ENCODE measurements around the gene CASP12.

The CASP12 gene

DNA sequence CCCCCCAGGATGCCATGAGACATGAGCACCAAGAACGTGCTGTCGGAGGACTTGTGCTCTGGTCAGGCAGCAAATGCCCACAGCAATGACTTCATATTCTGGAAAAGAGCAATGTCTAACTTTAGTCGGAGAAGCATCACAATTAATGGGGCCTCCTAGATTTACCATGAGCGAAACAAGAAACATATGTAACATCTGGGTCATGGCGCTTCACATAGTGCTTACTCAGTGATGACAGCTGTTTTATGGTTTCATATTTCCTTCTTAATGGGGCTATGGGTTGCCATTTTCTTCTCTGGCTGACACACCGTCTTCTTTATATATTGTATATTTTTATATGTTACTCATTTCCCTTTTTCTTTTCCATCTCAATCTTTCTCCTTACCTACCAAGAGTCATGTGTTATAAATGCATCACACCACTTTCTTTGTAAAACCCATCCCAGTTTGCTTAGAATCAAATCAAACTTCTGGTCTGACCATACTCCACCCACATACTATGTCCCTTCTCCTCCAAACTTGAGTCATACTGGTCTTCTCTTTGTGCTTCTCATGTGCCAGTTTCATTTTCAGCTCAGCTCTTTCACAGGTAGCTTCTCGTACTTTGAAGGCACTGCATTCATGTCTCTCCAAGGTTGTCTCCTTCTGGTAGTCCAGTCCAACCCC is 9.4 kb upstream of the CASP12 start:
- Mint-ChIP-seq H3K4me1 (ENCODE audit: low read depth) (peaks cover 34% of the 10 kb centered on the region), H3K4me3 (peak overlapping the region; percentile 19), H3K27ac (no peak overlapping the region), H3K27me3 (no peaks in the 10 kb centered on the region), H3K36me3 (ENCODE audit: low read depth) (peaks cover 27% of the 10 kb centered on the region), H3K9me3 (peaks cover 4% of the 10 kb centered on the region)

DNA sequence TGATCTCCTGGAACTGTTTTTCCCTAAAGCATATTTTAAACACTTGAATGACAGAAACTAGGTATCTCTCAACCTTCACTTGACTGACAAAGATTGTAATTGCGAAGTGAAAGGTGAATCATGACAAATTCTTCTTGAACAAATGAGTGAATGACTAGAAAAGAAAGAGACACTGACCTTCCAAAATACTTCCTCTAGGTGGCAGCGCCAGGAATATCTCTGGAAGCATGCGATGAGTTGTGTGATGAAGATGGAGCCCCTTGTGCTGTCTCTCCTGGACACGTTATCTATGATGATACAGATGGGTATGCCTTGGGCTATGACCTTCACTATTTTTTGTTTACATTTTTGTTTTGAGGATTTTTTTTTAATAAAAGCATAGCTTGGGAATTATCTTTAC is 7.0 kb upstream of the CASP12 start:
- no peaks in the 10 kb centered on the region for H3K27me3 Mint-ChIP-seq
- H3K36me3 Mint-ChIP-seq (ENCODE audit: low read depth): peaks cover 27% of the 10 kb centered on the region
- H3K4me1 Mint-ChIP-seq (ENCODE audit: low read depth): peaks cover 31% of the 10 kb centered on the region
- H3K27ac Mint-ChIP-seq: no peak overlapping the region
- H3K4me3 Mint-ChIP-seq: no peak overlapping the region
- peaks cover 4% of the 10 kb centered on the region for H3K9me3 Mint-ChIP-seq

DNA sequence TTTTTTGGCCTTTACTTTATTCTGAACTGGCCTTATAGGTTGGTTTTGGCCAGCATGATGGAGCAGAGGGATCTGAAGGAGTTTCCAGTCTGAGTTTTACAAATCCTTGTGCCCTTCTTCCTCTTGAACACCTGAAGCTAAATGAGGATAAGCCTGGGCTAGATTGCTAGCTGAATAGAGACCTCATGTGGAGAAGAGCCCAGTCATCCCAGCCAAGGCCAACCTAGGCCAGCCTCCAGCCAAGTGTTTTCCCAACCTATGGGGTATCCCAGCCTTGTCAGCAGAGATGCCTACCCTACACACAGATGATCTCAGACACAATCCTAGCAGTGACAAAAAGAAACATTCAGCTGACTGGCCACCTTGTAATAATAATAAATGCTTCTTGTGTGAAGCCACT is 966 bp upstream of the CASP12 start:
- H3K9me3 Mint-ChIP-seq: no peaks in the 10 kb centered on the region
- no peak overlapping the region for H3K4me3 Mint-ChIP-seq
- H3K27ac Mint-ChIP-seq: no peak overlapping the region
- peaks cover 26% of the 10 kb centered on the region for H3K4me1 Mint-ChIP-seq (ENCODE audit: low read depth)
- H3K27me3 Mint-ChIP-seq: no peaks in the 10 kb centered on the region
- H3K36me3 Mint-ChIP-seq (ENCODE audit: low read depth): peaks cover 11% of the 10 kb centered on the region

DNA sequence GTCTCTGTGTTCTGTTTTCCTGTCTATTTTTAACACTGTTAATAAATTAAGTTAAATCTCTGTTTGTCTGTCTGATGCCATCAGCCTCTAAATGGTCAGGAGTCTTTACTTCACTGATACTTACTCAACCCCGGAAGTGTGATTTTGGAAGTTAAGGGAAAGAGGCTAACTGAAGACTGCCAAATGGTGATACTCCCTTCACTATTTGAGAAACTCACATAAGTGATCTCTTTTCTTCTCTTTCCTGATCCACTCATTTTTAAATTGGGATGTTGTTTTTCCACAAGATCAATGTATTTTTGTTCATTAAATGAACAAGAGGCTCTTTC is 389 bp upstream of the CASP12 start:
- Mint-ChIP-seq H3K4me1 (ENCODE audit: low read depth) (peaks cover 26% of the 10 kb centered on the region), H3K36me3 (ENCODE audit: low read depth) (peaks cover 9% of the 10 kb centered on the region), H3K27me3 (no peaks in the 10 kb centered on the region), H3K9me3 (no peaks in the 10 kb centered on the region), H3K4me3 (peak overlapping the region; percentile 1), H3K27ac (no peak overlapping the region)

DNA sequence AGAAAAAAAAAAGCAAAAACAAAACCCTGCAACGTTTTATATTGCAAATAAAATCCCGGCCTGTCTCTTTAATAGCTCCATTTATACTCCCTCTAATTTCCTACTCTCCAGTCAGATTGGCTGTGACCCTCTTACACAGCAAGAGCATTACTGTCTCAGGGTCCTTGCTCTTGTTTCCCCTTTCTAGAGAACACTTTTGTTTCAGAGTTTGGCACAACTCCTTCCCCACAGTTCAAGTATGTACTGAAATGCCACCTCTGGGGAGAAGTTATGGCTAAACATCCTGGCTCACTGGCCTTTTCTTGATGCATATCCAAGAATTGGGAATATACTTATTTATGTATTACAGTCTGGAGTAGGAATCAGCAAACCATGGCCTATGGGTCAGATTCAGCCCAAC is 2.6 kb downstream of the CASP12 start:
- Mint-ChIP-seq H3K27ac (no peak overlapping the region), H3K36me3 (ENCODE audit: low read depth) (no peaks in the 10 kb centered on the region)

DNA sequence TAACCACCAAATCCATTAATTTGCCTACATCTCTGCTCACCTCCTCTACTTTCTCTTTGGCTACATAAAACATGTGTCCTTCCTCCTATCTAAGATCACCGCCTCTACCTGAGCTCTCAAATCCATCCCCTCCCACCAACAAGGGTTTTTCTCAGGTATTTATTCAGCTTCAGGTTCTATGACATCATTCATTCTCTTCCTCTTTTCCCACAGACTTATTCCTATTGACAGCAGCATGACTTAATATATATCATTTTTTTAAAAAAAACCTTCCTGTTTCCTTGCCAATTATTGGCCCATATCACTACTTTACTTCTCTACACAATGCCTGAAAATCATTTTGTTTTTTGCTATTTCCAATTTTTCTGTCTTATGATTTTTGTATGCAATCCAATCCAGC is 4.4 kb downstream of the CASP12 start:
- no peak overlapping the region for H3K27ac Mint-ChIP-seq
- peaks cover 16% of the 10 kb centered on the region for H3K4me1 Mint-ChIP-seq (ENCODE audit: low read depth)
- H3K9me3 Mint-ChIP-seq: no peaks in the 10 kb centered on the region
- H3K36me3 Mint-ChIP-seq (ENCODE audit: low read depth): no peaks in the 10 kb centered on the region
- no peak overlapping the region for H3K4me3 Mint-ChIP-seq
- no peaks in the 10 kb centered on the region for H3K27me3 Mint-ChIP-seq

More for the DNA sequence above, 2.6 kb downstream of the CASP12 start:
- H3K4me1 Mint-ChIP-seq (ENCODE audit: low read depth): peaks cover 16% of the 10 kb centered on the region
- H3K9me3 Mint-ChIP-seq: no peaks in the 10 kb centered on the region
- H3K27me3 Mint-ChIP-seq: no peaks in the 10 kb centered on the region
- no peak overlapping the region for H3K4me3 Mint-ChIP-seq

DNA sequence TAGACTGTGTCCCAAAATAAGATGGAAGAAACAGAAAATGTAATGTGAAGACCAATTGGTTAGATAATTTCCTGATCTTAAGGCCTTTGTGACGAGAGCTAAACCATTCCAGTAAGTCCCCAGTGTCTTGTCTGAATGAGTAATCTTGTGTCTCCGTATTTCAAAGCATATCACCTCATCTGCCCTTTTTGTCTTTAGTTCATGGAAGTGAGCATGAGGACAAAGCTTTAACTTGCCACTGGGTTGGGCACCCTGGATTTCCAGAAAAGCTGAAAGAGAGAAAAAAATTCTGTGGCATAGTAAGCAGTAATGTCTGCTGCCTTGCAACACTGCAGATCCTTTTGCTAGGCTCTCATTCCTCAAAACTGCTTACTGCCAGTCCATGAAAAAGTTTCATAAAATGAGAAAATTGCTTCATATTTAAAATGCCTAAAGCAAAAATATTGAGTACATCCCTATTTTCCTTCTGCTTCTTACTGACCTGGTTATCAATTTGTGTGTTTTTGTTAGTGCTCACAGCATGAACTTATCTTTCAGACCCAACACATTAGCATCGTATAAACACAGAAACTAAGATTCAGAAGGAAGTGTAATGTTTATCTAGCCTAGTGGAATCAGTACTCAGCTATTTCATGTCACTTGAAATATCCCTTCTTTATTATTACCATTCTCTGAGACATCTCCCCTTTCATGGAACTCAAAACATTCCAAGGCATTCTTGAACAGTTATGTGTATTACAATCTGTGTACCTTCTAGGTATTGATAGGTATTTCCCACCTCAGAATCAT is 5.3 kb downstream of the CASP12 start:
- Mint-ChIP-seq H3K4me1 (ENCODE audit: low read depth) (peaks cover 8% of the 10 kb centered on the region), H3K27me3 (no peaks in the 10 kb centered on the region), H3K36me3 (ENCODE audit: low read depth) (no peaks in the 10 kb centered on the region)

DNA sequence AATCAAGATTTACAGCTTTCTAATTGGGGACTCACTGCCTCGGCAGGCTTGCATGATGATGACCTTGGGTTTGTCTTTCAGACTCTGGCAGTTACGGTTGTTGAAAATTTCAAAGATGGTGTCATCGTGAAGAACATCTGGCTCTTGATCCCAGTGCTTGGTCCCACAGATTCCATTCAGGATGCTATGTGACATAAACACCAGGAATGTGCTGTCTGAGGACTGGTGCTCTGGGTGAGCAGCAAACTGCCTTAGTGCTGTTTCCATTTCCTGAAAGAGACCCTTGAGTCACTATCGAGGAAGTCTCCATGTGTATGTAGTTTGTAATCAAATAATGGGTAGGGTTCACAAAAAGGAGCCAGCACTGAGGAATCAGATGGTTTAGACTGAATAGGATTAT is 7.1 kb downstream of the CASP12 start:
- Mint-ChIP-seq H3K9me3 (no peaks in the 10 kb centered on the region), H3K4me3 (no peak overlapping the region), H3K4me1 (ENCODE audit: low read depth) (no peaks in the 10 kb centered on the region), H3K27me3 (no peaks in the 10 kb centered on the region), H3K36me3 (ENCODE audit: low read depth) (no peaks in the 10 kb centered on the region), H3K27ac (no peak overlapping the region)

More for the DNA sequence above, 5.3 kb downstream of the CASP12 start:
- no peak overlapping the region for H3K27ac Mint-ChIP-seq
- no peak overlapping the region for H3K4me3 Mint-ChIP-seq
- no peaks in the 10 kb centered on the region for H3K9me3 Mint-ChIP-seq

DNA sequence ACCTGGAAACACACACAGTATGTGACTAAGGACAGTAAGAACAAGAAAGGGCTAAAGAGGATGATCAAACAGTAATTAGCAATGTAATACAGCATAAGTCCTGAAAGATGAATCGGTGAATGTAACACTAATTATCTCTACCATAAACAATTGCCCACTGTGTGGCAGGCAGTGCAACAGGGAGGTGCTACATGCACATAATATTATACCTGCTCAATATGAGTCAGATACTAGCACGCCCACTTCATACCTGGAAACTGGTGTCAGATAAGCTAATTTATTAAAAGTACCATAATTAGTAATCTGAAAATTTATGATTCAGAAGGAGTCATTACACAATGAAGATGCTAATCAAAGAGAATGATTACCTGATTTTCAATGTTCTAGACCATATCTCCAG is 14.9 kb downstream of the CASP12 start:
- Mint-ChIP-seq H3K9me3 (no peaks in the 10 kb centered on the region), H3K4me1 (ENCODE audit: low read depth) (peaks cover 24% of the 10 kb centered on the region), H3K4me3 (no peak overlapping the region), H3K27me3 (no peaks in the 10 kb centered on the region), H3K27ac (no peak overlapping the region), H3K36me3 (ENCODE audit: low read depth) (no peaks in the 10 kb centered on the region)

DNA sequence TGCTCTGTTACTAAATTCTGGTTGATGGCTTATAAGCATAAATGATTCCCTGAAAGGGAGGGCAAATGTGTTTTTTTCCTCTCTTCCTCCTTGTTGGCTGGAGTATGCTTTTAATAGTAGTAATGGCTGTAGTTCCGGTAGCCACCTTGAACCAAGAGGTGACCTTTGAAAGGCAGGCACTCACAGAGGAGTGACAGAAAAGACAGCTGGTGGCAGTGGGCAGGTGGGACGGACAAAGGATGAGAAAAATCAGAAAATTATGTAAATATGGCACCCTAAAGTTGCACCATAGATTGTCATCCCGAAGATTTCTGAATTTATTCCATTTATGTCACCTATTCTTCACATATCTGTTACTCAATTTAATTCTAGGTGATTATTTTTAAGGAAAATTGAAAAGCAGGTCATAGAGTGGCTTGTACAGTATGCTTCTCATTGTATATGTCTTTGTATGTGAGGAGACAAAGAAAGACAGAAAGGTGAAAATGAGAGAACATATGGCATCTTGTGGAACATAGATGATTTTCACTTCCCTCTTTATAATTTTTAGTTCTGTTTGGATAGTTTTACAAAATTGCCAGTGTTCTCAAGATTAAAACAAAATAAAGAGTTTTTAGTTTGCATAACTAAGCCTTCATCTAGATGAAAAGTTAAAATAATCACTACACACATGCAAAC is 17.0 kb downstream of the CASP12 start:
- Mint-ChIP-seq H3K27ac (peak overlapping the region; percentile 74), H3K36me3 (ENCODE audit: low read depth) (no peaks in the 10 kb centered on the region)

DNA sequence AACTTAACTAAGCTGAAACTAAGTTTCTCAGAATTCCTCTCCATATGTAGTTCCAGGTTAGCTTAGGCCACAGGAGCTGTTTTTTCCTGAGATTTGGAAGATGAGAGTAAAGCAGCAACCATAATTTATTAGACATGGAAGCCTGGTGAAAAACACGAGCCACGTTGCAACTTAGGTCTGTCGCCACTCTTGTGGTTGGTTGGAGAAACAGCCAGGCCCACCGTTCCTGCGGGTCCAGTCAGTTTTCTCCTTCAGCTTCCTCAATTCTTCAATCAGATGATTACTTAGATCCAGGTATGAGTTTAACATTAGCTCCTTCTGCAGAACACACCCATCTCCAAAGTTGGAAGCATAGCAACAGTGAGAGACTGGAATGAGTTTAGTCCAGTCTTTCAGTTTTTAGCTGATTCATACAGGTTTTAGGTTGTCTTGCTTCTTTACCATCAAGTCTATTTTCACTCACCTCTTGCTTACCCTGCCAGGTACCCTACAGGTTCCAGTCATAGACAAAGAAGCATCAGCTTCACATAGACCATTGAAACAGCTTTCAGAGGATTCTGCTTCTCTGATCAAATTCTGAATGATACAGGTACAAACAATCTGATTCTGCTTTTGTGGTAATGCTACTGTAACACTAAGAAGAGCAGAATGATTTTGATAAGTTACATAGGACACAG is 18.6 kb downstream of the CASP12 start:
- H3K27me3 Mint-ChIP-seq: no peaks in the 10 kb centered on the region
- H3K4me3 Mint-ChIP-seq: no peak overlapping the region
- no peak overlapping the region for H3K27ac Mint-ChIP-seq
- H3K36me3 Mint-ChIP-seq (ENCODE audit: low read depth): no peaks in the 10 kb centered on the region
- no peaks in the 10 kb centered on the region for H3K9me3 Mint-ChIP-seq
- H3K4me1 Mint-ChIP-seq (ENCODE audit: low read depth): peaks cover 46% of the 10 kb centered on the region

More for the DNA sequence above, 17.0 kb downstream of the CASP12 start:
- Mint-ChIP-seq H3K4me3 (no peak overlapping the region), H3K9me3 (no peaks in the 10 kb centered on the region), H3K4me1 (ENCODE audit: low read depth) (peaks cover 43% of the 10 kb centered on the region), H3K27me3 (no peaks in the 10 kb centered on the region)

DNA sequence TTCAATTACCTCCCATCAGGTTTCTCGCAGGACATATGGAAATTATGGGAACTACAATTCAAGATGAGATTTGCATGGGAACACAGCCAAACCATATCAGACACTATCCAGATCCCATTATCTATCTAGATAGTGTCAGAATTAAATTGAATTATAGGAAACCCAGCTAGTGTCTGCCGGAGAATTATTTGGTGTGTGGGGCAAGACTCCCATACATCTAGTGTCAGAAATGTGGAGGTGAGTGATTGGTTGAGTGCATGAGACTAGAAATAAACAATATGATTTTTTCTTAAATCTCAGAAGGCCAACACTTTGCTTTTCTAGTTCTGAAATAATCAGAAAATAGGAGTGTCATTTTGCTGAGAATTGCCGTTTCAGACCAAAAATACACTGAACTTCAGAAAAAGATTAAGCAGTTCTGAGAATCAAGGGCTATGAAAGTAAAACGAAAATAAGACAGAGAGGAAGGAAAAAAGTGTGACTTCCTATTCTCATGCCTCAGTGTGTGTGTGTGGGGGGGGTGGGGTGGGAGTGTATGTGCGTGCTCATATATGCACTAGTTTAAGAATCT is 21.3 kb downstream of the CASP12 start:
- Mint-ChIP-seq H3K4me3 (peak overlapping the region; percentile 58), H3K27me3 (no peaks in the 10 kb centered on the region), H3K36me3 (ENCODE audit: low read depth) (no peaks in the 10 kb centered on the region), H3K9me3 (no peaks in the 10 kb centered on the region), H3K27ac (peak overlapping the region; percentile 79), H3K4me1 (ENCODE audit: low read depth) (peaks cover 36% of the 10 kb centered on the region)

DNA sequence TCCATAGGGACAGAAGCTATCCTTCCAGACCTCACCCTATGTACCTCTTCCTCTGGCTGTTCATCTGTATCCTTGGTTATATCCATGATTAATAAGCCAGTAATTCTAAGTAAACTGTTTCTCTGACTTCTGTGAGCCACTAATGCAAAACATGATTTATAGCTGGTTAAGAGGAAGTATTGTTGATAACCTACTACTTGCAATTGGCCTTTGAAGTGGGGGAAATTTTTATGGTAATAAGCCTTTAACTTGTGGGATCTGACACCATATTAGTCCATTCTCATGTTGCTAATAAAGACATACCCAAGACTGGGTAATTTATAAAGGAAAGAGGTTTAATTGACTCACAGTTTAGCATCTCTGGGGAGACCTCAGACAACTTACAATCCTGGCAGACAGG is 21.9 kb downstream of the CASP12 start:
- H3K4me3 Mint-ChIP-seq: peak overlapping the region; percentile 58
- H3K27me3 Mint-ChIP-seq: no peaks in the 10 kb centered on the region
- peak overlapping the region; percentile 79 for H3K27ac Mint-ChIP-seq
- no peaks in the 10 kb centered on the region for H3K36me3 Mint-ChIP-seq (ENCODE audit: low read depth)
- no peaks in the 10 kb centered on the region for H3K9me3 Mint-ChIP-seq
- H3K4me1 Mint-ChIP-seq (ENCODE audit: low read depth): peaks cover 36% of the 10 kb centered on the region

DNA sequence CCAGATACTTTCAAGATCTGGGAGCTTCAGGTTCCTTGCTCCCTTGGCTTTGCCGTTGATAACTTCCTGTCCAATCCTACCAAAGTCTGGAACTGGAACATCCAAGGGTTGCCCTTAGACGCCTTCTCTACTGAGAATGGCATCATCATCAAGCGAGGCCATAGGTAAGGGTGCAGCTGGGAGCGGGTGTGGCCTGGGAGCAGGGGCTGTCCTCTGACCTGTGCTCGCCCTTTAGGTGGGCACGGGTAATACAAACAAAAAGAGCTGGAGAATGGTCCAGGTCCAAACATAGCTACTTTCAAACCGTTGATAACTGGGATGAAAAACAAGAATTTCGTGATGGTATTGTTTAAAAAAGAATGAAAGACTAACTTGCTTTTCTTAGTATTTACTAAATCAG is 25.0 kb downstream of the CASP12 start:
- peaks cover 28% of the 10 kb centered on the region for H3K4me1 Mint-ChIP-seq (ENCODE audit: low read depth)
- H3K9me3 Mint-ChIP-seq: no peaks in the 10 kb centered on the region
- H3K4me3 Mint-ChIP-seq: no peak overlapping the region
- H3K36me3 Mint-ChIP-seq (ENCODE audit: low read depth): no peaks in the 10 kb centered on the region
- H3K27ac Mint-ChIP-seq: no peak overlapping the region
- no peaks in the 10 kb centered on the region for H3K27me3 Mint-ChIP-seq

DNA sequence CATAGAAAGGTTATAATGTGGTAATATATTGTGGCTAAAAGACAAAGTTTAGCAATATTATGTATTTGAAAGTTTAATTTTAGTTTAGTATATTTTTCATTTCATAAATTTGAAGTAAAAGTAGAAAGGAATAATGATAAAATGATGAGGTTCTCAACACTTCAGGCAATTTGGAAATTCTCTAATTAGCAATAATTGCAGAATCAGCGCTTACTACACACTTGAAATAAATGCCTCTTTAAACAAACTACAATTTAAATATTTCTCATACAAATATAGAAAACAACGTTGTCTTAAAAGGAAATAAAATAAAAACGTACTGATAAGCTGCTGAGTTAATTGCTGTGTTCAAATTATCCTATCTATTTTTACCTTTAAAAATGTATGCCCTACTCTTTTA is 25.9 kb downstream of the CASP12 start:
- Mint-ChIP-seq H3K4me3 (no peak overlapping the region), H3K4me1 (ENCODE audit: low read depth) (peaks cover 20% of the 10 kb centered on the region), H3K9me3 (no peaks in the 10 kb centered on the region), H3K27me3 (no peaks in the 10 kb centered on the region), H3K27ac (no peak overlapping the region), H3K36me3 (ENCODE audit: low read depth) (no peaks in the 10 kb centered on the region)

All from stimulated activated naive CD8-positive, alpha-beta T cell treated with anti-CD3 and anti-CD28 coated beads, Interleukin-15, Interleukin-2, amounts not matched to agents 100 ng/mL and 50 ng/mL, for 24 hours (primary cell).